Uterus (tissue), 4 donors: ENCODE measurements around the gene IRF4. TPM values are rescaled to one million over a fixed set of nuclear protein-coding genes. Genes with fewer than 3 reads are reported as not detected.

ENCODE experiments used
- DNase-seq, 2 donors: peaks; one replicate each; pipeline ENCODE4 v3.0.0-alpha.2; 2019 to 2020
- H3K27ac ChIP-seq, 2 donors: fragments of 200-600 bp; sonication (generic); 1 replicate in 1 of 2; 2 replicates in 1 of 2; pipeline ENCODE4 v1.5.1; 2016 to 2018
- H3K27me3 ChIP-seq, 2 donors: fragments of 200-600 bp; sonication (generic); one replicate each; pipeline ENCODE4 v1.5.1; 2018 to 2019; ENCODE audit warnings: control low read depth in 1 of 2
- H3K36me3 ChIP-seq, 2 donors: fragments of 200-600 bp; sonication (generic); one replicate each; pipeline ENCODE4 v1.5.1; 2019; ENCODE audit warnings: control low read depth in 1 of 2
- H3K4me1 ChIP-seq, 2 donors: fragments of 200-600 bp; sonication (generic); one replicate each; pipeline ENCODE4 v1.5.1; 2018 to 2019; ENCODE audit warnings: control low read depth in 1 of 2
- H3K4me3 ChIP-seq, 2 donors: fragments of 200-600 bp; sonication (generic); 1 replicate in 1 of 2; 2 replicates in 1 of 2; pipeline ENCODE4 v1.5.1; 2018 to 2019; ENCODE audit warnings: mild to moderate bottlenecking in 1 of 2
- H3K9me3 ChIP-seq, 2 donors: fragments of 200-600 bp; sonication (generic); one replicate each; pipeline ENCODE4 v1.5.1; 2019; ENCODE audit warnings: control low read depth in 1 of 2
- CTCF ChIP-seq, 4 experiments: fragments of 200-600 bp in 2 of 4; fragments of 450-650 bp in 2 of 4; sonication (generic) in 2 of 4; IDR thresholded peaks; one replicate each; pipeline ENCODE4 v1.5.1; 2016 to 2019; ENCODE audit warnings: antibody characterized with exemption in 4 of 4, mild to moderate bottlenecking in 2 of 4, moderate library complexity in 1 of 4
- POLR2A ChIP-seq, 2 donors: fragments of 450-650 bp; IDR thresholded peaks; one replicate each; pipeline ENCODE4 v1.6.1; 2016; ENCODE audit warnings: antibody characterized with exemption in 2 of 2, mild to moderate bottlenecking in 1 of 2, moderate library complexity in 1 of 2
- intact Hi-C: fragments of 100-400 bp; cut with DNase I; formaldehyde crosslinking; loops from one replicate; pipeline ENCODE4 v1.15.1; 2023; ENCODE audit warnings: low total_unique reads
- total RNA-seq, 4 donors: library from RNA; depleted of rRNA in 3 of 4; stranded (reverse); fragments of >200 nt in 3 of 4; gene quantifications; one replicate each; pipeline versions ENCODE4 v1.1.0 to v1.2.4, GENCODE V29; 2014 to 2023
- donor health status: DM: yes; HTN: yes; CAD: no.

IRF4 gene
- total RNA-seq, 4 donors from 2014 or later, result 0.55 to 2.0 TPM; not detected in 2

GRCh38 chr6:409370-409972 lies 17.9 kb downstream of the IRF4 start:
- no peaks in the 10 kb centered on the region for H3K36me3 ChIP-seq
- H3K27me3 ChIP-seq, result no peaks in the 10 kb centered on the region
- no peak for DNase-seq
- H3K4me3 ChIP-seq, result no peak overlapping the region
- no peaks in the 10 kb centered on the region for H3K4me1 ChIP-seq
- no peak overlapping the region for H3K27ac ChIP-seq
- H3K9me3 ChIP-seq, result no peaks in the 10 kb centered on the region
- intact Hi-C loops, result no loop called here
- TF ChIP-seq CTCF (IDR thresholded peaks at IDR 0.05), result no peak
- no peak for TF ChIP-seq POLR2A (IDR thresholded peaks at IDR 0.05)

- no peak overlapping the region for H3K27ac ChIP-seq
Observed at GRCh38 chr6:410555-411395, 19.2 kb downstream of the IRF4 start.

GRCh38 chr6:411402-412145 lies 20.0 kb downstream of the IRF4 start:
- no peak overlapping the region for H3K27ac ChIP-seq

More at GRCh38 chr6:410555-411395, 19.2 kb downstream of the IRF4 start:
- no peaks in the 10 kb centered on the region for H3K36me3 ChIP-seq
- peaks cover 0 to 7% of the 10 kb centered on the region in 2 donors for H3K9me3 ChIP-seq
- no peak overlapping the region for H3K4me3 ChIP-seq
- DNase-seq, result no peak
- TF ChIP-seq CTCF (IDR thresholded peaks at IDR 0.05) (no peak), POLR2A (IDR thresholded peaks at IDR 0.05) (no peak)
- H3K27me3 ChIP-seq, result no peaks in the 10 kb centered on the region
- H3K4me1 ChIP-seq, result no peaks in the 10 kb centered on the region
- intact Hi-C loops, result no loop called here

GRCh38 chr6:412146-412886 lies 20.8 kb downstream of the IRF4 start:
- intact Hi-C loops, result no loop called here
- Histone ChIP-seq H3K4me3 (no peak overlapping the region), H3K36me3 (peaks cover 0 to 4% of the 10 kb centered on the region in 2 donors), H3K4me1 (no peaks in the 10 kb centered on the region), H3K27me3 (no peaks in the 10 kb centered on the region), H3K9me3 (peaks cover 0 to 8% of the 10 kb centered on the region in 2 donors), H3K27ac (no peak overlapping the region)
- DNase-seq, result no peak
- no peak for TF ChIP-seq CTCF (IDR thresholded peaks at IDR 0.05)
- TF ChIP-seq POLR2A (IDR thresholded peaks at IDR 0.05), result no peak

More at GRCh38 chr6:411402-412145, 20.0 kb downstream of the IRF4 start:
- H3K36me3 ChIP-seq, result peaks cover 0 to 4% of the 10 kb centered on the region in 2 donors
- TF ChIP-seq CTCF (IDR thresholded peaks at IDR 0.05) (no peak), POLR2A (IDR thresholded peaks at IDR 0.05) (no peak)
- intact Hi-C loops, result no loop called here
- H3K4me3 ChIP-seq, result no peak overlapping the region
- no peaks in the 10 kb centered on the region for H3K27me3 ChIP-seq
- peak in 1 of 2 donors; percentile 34 for DNase-seq
- H3K4me1 ChIP-seq, result no peaks in the 10 kb centered on the region
- H3K9me3 ChIP-seq, result peaks cover 0 to 8% of the 10 kb centered on the region in 2 donors
